Peyer's patch (tissue), 4 donors: Measurements from ENCODE around the gene MMUT.

Experiments
- CTCF ChIP-seq, 6 experiments: fragments of 450-650 bp in 4 of 6; fragments of 200-600 bp in 2 of 6; sonication (generic) in 1 of 6; IDR thresholded peaks; one replicate each; pipeline ENCODE4 v1.5.1; 2017 to 2019; ENCODE audit warnings: antibody characterized with exemption in 6 of 6, mild to moderate bottlenecking in 3 of 6, moderate library complexity in 1 of 6
- POLR2A ChIP-seq, 2 donors: fragments of 450-650 bp; IDR thresholded peaks; one replicate each; pipeline ENCODE4 v1.5.1; 2017; ENCODE audit warnings: antibody characterized with exemption in 2 of 2, mild to moderate bottlenecking in 2 of 2, moderate library complexity in 2 of 2

- no peak for TF ChIP-seq POLR2A (IDR thresholded peaks at IDR 0.05)
- peak; percentile 33 to 84 (median 70) for TF ChIP-seq CTCF (IDR thresholded peaks at IDR 0.05)
Measured at GRCh38 chr6:49409951-49410542, 53.0 kb downstream of the MMUT start.
